HepG2 (cell line): ENCODE data around the gene SETD1B. TPM values are rescaled to one million over a fixed set of nuclear protein-coding genes. Genes with fewer than 3 reads are reported as not detected.
A peak's percentile ranks its signal among the peaks of the same experiment; 100 is the strongest.

Experiments used
- BRF2 ChIP-seq: sonication (generic); formaldehyde crosslinking; IDR thresholded peaks from 2 replicates; pipeline ENCODE4 v1.8.1; 2022; ENCODE audit warnings: mild to moderate bottlenecking, missing genetic modification reagents
- DZIP1 ChIP-seq: sonication (generic); formaldehyde crosslinking; IDR thresholded peaks from 2 replicates; pipeline ENCODE4 v1.5.0; 2020; ENCODE audit warnings: mild to moderate bottlenecking, missing genetic modification reagents
- HIC2 ChIP-seq: sonication (generic); formaldehyde crosslinking; IDR thresholded peaks from 2 replicates; pipeline ENCODE4 v1.9.0; 2022; ENCODE audit warnings: low read depth, missing genetic modification reagents
- IRF9 ChIP-seq: sonication (generic); formaldehyde crosslinking; IDR thresholded peaks from 2 replicates; pipeline ENCODE4 v1.8.0; 2022; ENCODE audit warnings: missing genetic modification reagents, mild to moderate bottlenecking, borderline replicate concordance
- KDM5B ChIP-seq: sonication (generic); formaldehyde crosslinking; IDR thresholded peaks from 2 replicates; pipeline ENCODE4 v1.4.0; 2020; ENCODE audit warnings: missing genetic modification reagents, mild to moderate bottlenecking, borderline replicate concordance
- MXI1 ChIP-seq: IDR thresholded peaks from 3 replicates; pipeline ENCODE4 v1.6.1; 2012; ENCODE audit warnings: low read depth, low read length, inconsistent platforms, borderline replicate concordance
- NFKBIZ ChIP-seq: IDR thresholded peaks from 2 replicates; pipeline ENCODE4 v1.6.1; 2018; ENCODE audit warnings: missing genetic modification reagents, missing compliant biosample characterization
- PATZ1 ChIP-seq: sonication (generic); formaldehyde crosslinking; IDR thresholded peaks from 2 replicates; pipeline ENCODE4 v1.4.0; 2020; ENCODE audit warnings: missing genetic modification reagents
- PHF21A ChIP-seq: sonication (generic); formaldehyde crosslinking; IDR thresholded peaks from 2 replicates; pipeline ENCODE4 v1.5.0; 2020; ENCODE audit warnings: mild to moderate bottlenecking, missing genetic modification reagents
- ZGPAT ChIP-seq: IDR thresholded peaks from 2 replicates; pipeline ENCODE4 v1.6.1; 2016; ENCODE audit warnings: mild to moderate bottlenecking
- ZNF10 ChIP-seq: sonication (generic); formaldehyde crosslinking; IDR thresholded peaks from 2 replicates; pipeline ENCODE4 v1.4.0; 2020; ENCODE audit warnings: mild to moderate bottlenecking, low read depth, missing genetic modification reagents, borderline replicate concordance
- polyA plus RNA-seq, 8 experiments: library from polyadenylated mRNA; depleted of rRNA in 3 of 8; stranded (reverse) in 7 of 8; unstranded in 1 of 8; fragments of >200 nt; fragmentation: Illumina TruSeq in 4 of 8; extraction: Trizol in 4 of 8; gene quantifications; 2 replicates each; pipeline versions ENCODE4 v1.2.1 to v1.2.3, GENCODE V29; 2011 to 2016; ENCODE audit warnings: low read depth in 4 of 8, missing spikeins in 1 of 8, mixed read lengths in 1 of 8; ENCODE audit not compliant: insufficient read depth in 1 of 8
- total RNA-seq, 5 experiments: library from RNA; depleted of rRNA; stranded (reverse); fragments of >200 nt; fragmentation: Illumina TruSeq; extraction: Trizol; gene quantifications; 2 replicates each; pipeline ENCODE4 v1.2.3, GENCODE V29; 2016; ENCODE audit warnings: low read depth in 1 of 5

The SETD1B gene
- total and polyA plus RNA-seq, 2 of the 13 experiments (the other 11 are each of a cell fraction or from before 2014, with no cell fraction given): 1.1 to 1.4 TPM

GRCh38 chr12:121797937-121798786, 5.6 kb upstream of the SETD1B start (continued):
- TF ChIP-seq PATZ1 (peak; percentile 92), HIC2 (CRISPR knock-in tag) (peak; percentile 55), IRF9 (CRISPR knock-in tag) (0 out of 2 replicates have a peak, but pooled peaks have one; percentile 42), MXI1 (peak; percentile 80; the same call in 1 of the 3 replicates), ZNF10 (no peak), ZGPAT (peak; percentile 54; the same call in 1 of the 2 replicates), KDM5B (CRISPR knock-in tag) (peak; percentile 56; the same call in 1 of the 2 replicates), DZIP1 (CRISPR knock-in tag) (0 out of 2 replicates have a peak, but pooled peaks have one; percentile 47), BRF2 (CRISPR knock-in tag) (no peak), PHF21A (CRISPR knock-in tag) (peak; percentile 26; the same call in 1 of the 2 replicates), NFKBIZ (no peak)
